HEK293T (cell line): ENCODE data around the gene RGSL1.

Source experiments
- FOXA1 ChIP-seq: fragments of 450-650 bp; IDR thresholded peaks from 2 replicates; pipeline ENCODE4 v1.6.1; 2016; ENCODE audit warnings: mild to moderate bottlenecking
- FOXM1 ChIP-seq: fragments of 450-650 bp; IDR thresholded peaks from 2 replicates; pipeline ENCODE4 v1.6.1; 2017; ENCODE audit warnings: mild to moderate bottlenecking, borderline replicate concordance
- L3MBTL2 ChIP-seq: fragments of 450-650 bp; conservative IDR thresholded peaks from 2 replicates; pipeline ENCODE4 v1.6.1; 2016; ENCODE audit warnings: mild to moderate bottlenecking
- NFRKB ChIP-seq: fragments of 450-650 bp; IDR thresholded peaks from 2 replicates; pipeline ENCODE4 v1.6.1; 2016; ENCODE audit warnings: mild to moderate bottlenecking, moderate library complexity
- SUZ12 ChIP-seq: fragments of 450-650 bp; IDR thresholded peaks from 2 replicates; pipeline ENCODE4 v1.6.1; 2016; ENCODE audit warnings: mild to moderate bottlenecking
- TF ChIP-seq, protein P1 (sequence below): fragments of 450-650 bp; IDR thresholded peaks from 2 replicates; pipeline ENCODE4 v1.6.1; 2016

GRCh38 chr1:182601416-182601786 lies 151.5 kb downstream of the RGSL1 start:
- no peak for TF ChIP-seq FOXM1
- TF ChIP-seq, protein P1, sequence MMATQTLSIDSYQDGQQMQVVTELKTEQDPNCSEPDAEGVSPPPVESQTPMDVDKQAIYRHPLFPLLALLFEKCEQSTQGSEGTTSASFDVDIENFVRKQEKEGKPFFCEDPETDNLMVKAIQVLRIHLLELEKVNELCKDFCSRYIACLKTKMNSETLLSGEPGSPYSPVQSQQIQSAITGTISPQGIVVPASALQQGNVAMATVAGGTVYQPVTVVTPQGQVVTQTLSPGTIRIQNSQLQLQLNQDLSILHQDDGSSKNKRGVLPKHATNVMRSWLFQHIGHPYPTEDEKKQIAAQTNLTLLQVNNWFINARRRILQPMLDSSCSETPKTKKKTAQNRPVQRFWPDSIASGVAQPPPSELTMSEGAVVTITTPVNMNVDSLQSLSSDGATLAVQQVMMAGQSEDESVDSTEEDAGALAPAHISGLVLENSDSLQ, result no peak
- no peak for TF ChIP-seq SUZ12
- TF ChIP-seq FOXA1, result no peak
- no peak for TF ChIP-seq L3MBTL2
- no peak for TF ChIP-seq NFRKB
